Type B pancreatic cell (in vitro differentiated cells): Measurements from ENCODE around the gene TCFL5. TPM values are rescaled to one million over a fixed set of nuclear protein-coding genes. Genes with fewer than 3 reads are reported as not detected.

Experiments used
- DNase-seq: peaks from one replicate; pipeline ENCODE4 v3.0.0; 2021; ENCODE audit warnings: mixed read lengths; ENCODE audit not compliant: unreplicated experiment; ENCODE audit errors: extremely low spot score
- H3K27ac Mint-ChIP-seq: 2 replicates; pipeline ENCODE4 v1.8.0; 2021; ENCODE audit warnings: mild to moderate bottlenecking, mixed read lengths
- H3K27me3 Mint-ChIP-seq: 2 replicates; pipeline ENCODE4 v1.8.0; 2021; ENCODE audit warnings: mixed read lengths
- H3K36me3 Mint-ChIP-seq: 2 replicates; pipeline ENCODE4 v1.8.0; 2021; ENCODE audit warnings: mixed read lengths
- H3K4me1 Mint-ChIP-seq: one replicate; pipeline ENCODE4 v1.8.0; 2021; ENCODE audit warnings: mixed read lengths; ENCODE audit not compliant: unreplicated experiment
- H3K4me3 Mint-ChIP-seq: 2 replicates; pipeline ENCODE4 v1.8.0; 2021; ENCODE audit warnings: mild to moderate bottlenecking, mixed read lengths
- H3K9me3 Mint-ChIP-seq: 2 replicates; pipeline ENCODE4 v1.8.0; 2021; ENCODE audit warnings: mixed read lengths
- total RNA-seq: library from RNA; stranded (reverse); gene quantifications from 2 replicates; pipeline ENCODE4 v1.2.1, GENCODE V29; 2021; ENCODE audit warnings: low replicate concordance
- TF ChIP-seq, protein P1 (sequence below): fragments of 200-600 bp; sonication (generic); conservative IDR thresholded peaks from 2 replicates; pipeline ENCODE4 v1.5.0; 2021; ENCODE audit warnings: antibody characterized with exemption, mild to moderate bottlenecking

Gene TCFL5
- total RNA-seq, 1 donor from 2014 or later: 11.8 TPM

DNA sequence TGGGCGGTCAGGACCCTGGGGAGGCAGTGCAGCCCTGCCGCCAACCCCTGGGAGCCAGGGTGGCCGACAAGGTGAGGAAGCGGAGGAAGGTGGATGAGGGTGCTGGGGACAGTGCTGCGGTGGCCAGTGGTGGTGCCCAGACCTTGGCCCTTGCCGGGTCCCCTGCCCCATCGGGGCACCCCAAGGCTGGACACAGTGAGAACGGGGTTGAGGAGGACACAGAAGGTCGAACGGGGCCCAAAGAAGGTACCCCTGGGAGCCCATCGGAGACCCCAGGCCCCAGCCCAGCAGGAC lies 48.8 kb downstream of the TCFL5 start:
- TF ChIP-seq, protein P1, sequence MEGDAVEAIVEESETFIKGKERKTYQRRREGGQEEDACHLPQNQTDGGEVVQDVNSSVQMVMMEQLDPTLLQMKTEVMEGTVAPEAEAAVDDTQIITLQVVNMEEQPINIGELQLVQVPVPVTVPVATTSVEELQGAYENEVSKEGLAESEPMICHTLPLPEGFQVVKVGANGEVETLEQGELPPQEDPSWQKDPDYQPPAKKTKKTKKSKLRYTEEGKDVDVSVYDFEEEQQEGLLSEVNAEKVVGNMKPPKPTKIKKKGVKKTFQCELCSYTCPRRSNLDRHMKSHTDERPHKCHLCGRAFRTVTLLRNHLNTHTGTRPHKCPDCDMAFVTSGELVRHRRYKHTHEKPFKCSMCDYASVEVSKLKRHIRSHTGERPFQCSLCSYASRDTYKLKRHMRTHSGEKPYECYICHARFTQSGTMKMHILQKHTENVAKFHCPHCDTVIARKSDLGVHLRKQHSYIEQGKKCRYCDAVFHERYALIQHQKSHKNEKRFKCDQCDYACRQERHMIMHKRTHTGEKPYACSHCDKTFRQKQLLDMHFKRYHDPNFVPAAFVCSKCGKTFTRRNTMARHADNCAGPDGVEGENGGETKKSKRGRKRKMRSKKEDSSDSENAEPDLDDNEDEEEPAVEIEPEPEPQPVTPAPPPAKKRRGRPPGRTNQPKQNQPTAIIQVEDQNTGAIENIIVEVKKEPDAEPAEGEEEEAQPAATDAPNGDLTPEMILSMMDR: no peak
- Mint-ChIP-seq H3K4me3 (no peak overlapping the region), H3K27me3 (peaks cover 13% of the 10 kb centered on the region), H3K9me3 (no peaks in the 10 kb centered on the region), H3K27ac (no peak overlapping the region), H3K4me1 (peaks cover 11% of the 10 kb centered on the region), H3K36me3 (no peaks in the 10 kb centered on the region)
- DNase-seq: no peak

DNA sequence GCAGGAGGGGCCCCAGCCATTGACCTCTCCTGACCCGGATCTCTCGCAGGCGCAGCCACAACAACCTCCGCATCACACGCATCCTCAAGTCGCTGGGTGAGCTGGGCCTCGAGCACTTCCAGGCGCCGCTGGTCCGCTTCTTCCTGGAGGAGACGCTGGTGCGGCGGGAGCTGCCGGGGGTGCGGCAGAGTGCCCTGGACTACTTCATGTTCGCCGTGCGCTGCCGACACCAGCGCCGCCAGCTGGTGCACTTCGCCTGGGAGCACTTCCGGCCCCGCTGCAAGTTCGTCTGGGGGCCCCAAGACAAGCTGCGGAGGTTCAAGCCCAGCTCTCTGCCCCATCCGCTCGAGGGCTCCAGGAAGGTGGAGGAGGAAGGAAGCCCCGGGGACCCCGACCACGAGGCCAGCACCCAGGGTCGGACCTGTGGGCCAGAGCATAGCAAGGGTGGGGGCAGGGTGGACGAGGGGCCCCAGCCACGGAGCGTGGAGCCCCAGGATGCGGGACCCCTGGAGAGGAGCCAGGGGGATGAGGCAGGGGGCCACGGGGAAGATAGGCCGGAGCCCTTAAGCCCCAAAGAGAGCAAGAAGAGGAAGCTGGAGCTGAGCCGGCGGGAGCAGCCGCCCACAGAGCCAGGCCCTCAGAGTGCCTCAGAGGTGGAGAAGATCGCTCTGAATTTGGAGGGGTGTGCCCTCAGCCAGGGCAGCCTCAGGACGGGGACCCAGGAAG lies 49.3 kb downstream of the TCFL5 start:
- H3K9me3 Mint-ChIP-seq: no peaks in the 10 kb centered on the region
- H3K27me3 Mint-ChIP-seq: peaks cover 13% of the 10 kb centered on the region
- H3K27ac Mint-ChIP-seq: no peak overlapping the region
- H3K4me1 Mint-ChIP-seq: peaks cover 11% of the 10 kb centered on the region
- H3K4me3 Mint-ChIP-seq: no peak overlapping the region
- TF ChIP-seq, protein P1: no peak
- DNase-seq: no peak
- H3K36me3 Mint-ChIP-seq: no peaks in the 10 kb centered on the region

DNA sequence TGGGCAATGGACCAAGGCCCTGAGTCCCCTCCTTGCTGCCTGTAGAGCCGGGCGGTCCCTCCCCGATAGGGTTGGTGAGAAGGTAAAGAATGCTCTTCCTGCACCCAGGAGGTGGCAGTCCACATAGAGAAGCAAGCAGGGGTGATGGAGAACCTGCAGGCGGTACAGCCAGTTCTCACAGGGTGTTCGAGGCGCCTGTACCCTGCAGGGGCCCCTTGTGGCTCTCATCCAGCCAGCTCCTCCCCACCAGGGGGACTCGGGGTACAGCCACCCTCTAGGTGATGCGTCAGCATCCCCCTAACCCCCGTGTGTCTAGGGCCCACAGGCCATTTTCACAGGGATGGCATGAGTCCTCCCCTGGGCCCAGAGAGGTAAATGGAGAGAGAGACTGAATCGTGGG lies 49.9 kb downstream of the TCFL5 start:
- TF ChIP-seq, protein P1: no peak
- Mint-ChIP-seq H3K27ac (no peak overlapping the region), H3K36me3 (no peaks in the 10 kb centered on the region), H3K4me1 (peaks cover 11% of the 10 kb centered on the region), H3K4me3 (no peak overlapping the region), H3K9me3 (no peaks in the 10 kb centered on the region), H3K27me3 (peaks cover 13% of the 10 kb centered on the region)
- no peak for DNase-seq

DNA sequence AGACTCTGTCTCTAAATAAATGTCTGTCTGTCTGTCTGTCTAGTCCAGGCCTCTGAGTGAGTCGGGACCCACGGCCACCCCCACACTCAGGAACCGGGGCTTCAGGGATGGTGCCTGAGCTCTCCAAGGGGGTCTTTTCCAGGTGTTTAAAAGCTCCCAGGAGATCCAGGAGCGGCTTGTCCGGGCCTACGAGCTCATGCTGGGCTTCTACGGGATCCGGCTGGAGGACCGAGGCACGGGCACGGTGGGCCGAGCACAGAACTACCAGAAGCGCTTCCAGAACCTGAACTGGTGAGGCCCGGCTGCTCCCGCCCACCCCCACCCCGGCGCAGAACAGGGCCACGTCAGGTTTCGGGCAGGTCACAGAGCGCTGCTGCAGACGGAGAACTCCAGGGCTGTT lies 50.3 kb downstream of the TCFL5 start:
- Mint-ChIP-seq H3K27ac (no peak overlapping the region), H3K27me3 (peaks cover 13% of the 10 kb centered on the region), H3K9me3 (no peaks in the 10 kb centered on the region), H3K4me3 (no peak overlapping the region), H3K4me1 (peaks cover 12% of the 10 kb centered on the region), H3K36me3 (no peaks in the 10 kb centered on the region)
- DNase-seq: no peak
- TF ChIP-seq, protein P1: no peak

DNA sequence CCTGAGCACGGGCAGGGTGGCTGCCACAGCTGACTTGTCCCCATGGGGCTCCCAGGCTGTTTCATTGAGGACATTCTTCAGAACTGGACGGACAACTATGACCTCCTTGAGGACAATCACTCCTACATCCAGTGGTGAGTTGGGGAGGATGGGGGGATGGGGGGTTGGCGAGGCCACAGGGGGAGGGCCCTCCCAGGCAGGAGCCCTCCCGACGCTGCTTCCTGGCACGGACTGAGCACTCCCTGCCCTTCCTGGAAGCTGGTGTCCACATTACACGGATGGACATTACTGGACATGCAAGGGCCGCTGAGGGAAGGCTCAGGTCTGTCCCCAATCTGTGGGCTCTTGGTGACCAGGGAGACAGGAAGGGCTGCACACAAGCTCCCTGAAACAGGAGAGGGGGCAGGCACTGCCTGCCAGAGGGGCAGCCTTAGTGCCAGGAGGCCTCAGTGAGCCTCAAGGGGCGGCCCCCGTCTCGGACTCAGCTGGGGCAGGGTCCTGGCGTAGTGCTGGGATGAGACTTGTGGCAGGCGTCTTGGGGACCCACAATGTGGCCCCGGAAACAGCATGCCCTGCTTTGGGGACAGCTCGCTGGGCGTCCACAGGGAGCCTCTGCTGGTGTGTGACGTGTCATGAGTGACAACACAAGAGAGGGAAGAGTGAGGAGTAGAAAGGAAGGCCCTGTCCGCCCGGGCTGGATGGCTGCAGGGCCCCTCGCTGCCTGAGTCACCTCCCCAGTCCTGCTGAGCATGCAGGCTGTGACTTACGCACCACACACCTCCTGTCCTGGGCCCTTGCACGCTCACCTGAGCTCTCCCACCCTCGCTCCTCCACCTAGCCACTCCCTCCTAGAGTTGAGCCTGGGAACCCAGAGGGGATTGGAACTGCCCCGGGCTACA lies 51.8 kb downstream of the TCFL5 start:
- Mint-ChIP-seq H3K4me1 (peaks cover 7% of the 10 kb centered on the region), H3K9me3 (no peaks in the 10 kb centered on the region), H3K27ac (no peak overlapping the region), H3K27me3 (no peaks in the 10 kb centered on the region), H3K4me3 (no peak overlapping the region), H3K36me3 (no peaks in the 10 kb centered on the region)
- DNase-seq: no peak
- TF ChIP-seq, protein P1: no peak
